ENCODE data around the gene PHACTR1.

The PHACTR1 gene

DNA sequence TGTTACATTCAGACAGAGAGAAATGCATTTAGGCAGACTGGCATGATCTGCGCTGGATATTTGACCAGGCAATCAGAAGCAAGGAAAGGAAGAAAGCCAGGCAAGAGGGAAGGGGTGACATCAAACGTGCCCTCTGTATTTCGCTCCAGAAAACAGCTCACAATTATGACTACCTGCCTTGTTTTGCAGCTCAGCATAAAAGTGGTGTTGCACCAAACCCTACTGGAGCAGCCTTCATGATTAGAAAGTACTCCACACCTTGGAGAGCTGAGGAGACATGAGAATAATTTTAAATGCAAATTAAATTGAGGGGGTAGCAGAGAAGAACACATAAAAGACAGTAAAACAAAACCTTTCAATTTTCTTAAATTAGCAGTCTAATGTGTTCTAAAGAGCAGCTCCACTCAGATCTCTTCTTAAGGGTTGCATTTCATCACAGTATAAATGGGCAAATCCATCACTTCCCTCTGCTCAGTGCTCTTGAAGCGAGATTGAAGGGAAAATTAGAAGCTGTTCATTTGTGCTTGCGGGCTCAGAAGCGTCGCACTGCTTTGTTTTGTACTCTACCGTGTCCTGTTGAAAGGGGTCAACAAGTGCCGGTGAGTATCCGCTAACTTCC lies at the start of gene PHACTR1:
Gene PHACTR1, plus strand, starts transcription at position 470 of the 619 bp plus-strand sequence.
- Histone ChIP-seq H4K20me1 (no peaks in the 10 kb centered on the region), H3K4me2 (no peak within 1 kb of the TSS), H3K27ac (no peak within 1 kb of the TSS), H3K4me1 (no peaks in the 10 kb centered on the region), H3K9me3 (no peaks in the 10 kb centered on the region), H3K27me3 (no peaks in the 10 kb centered on the region), H3K4me3 (no peak within 1 kb of the TSS), H3K36me3 (no peaks in the 10 kb centered on the region), H3K9ac (no peak within 1 kb of the TSS)
- no peak for TF ChIP-seq Cebpa-rat (IDR thresholded peaks at IDR 0.05)

DNA sequence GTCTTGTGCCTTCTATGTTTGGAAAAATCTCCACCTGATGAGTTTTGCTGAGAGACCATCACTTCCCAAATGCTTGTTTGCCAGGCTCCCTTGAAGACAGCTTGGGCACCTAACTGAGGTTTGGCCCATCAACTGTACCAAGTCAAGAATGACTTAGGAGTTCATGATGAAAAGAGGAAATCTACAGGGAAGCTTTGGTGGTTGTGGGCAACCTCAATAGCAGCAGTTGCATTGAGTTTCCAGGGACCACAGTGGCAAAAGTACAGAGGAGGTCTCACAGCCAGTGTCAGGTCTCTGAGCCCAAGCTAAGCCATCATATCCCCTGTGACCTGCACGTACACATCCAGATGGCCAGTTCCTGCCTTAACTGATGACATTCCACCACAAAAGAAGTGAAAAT lies 49.7 kb upstream of the PHACTR1 start:
- Histone ChIP-seq H3K27ac (no peak overlapping the region), H3K9me3 (no peaks in the 10 kb centered on the region), H3K9ac (no peak overlapping the region), H3K4me1 (no peaks in the 10 kb centered on the region), H3K27me3 (no peaks in the 10 kb centered on the region), H3K36me3 (no peaks in the 10 kb centered on the region), H3K4me3 (no peak overlapping the region), H4K20me1 (no peaks in the 10 kb centered on the region), H3K4me2 (no peak overlapping the region; the same call in 1 of the 2 replicates)
- TF ChIP-seq Cebpa-rat (IDR thresholded peaks at IDR 0.05), result no peak

DNA sequence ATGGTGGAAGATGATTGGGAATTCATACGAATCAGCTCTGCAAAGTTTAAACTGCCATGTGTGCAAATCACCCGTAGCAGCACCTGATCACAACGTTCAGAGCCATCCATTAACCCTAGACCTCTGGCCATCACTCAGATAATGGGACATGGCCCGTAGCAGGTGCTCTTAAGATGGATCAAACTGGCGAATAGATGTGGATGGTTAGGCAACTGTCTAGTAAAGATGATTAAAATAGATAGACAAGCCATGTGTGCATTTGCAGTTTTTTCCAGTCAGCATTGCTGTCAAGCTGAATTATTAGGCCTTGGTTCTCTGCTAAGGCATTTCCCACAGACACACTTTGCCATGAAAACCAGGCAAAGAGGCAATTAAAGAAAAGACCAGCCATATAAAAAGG lies 40.6 kb upstream of the PHACTR1 start:
- no peaks in the 10 kb centered on the region for H4K20me1 ChIP-seq
- no peak overlapping the region for H3K27ac ChIP-seq
- no peak overlapping the region for H3K4me2 ChIP-seq
- H3K4me1 ChIP-seq, result peaks cover 8% of the 10 kb centered on the region
- no peaks in the 10 kb centered on the region for H3K36me3 ChIP-seq
- TF ChIP-seq Cebpa-rat (IDR thresholded peaks at IDR 0.05), result no peak
- H3K9ac ChIP-seq, result no peak overlapping the region
- H3K4me3 ChIP-seq, result no peak overlapping the region
- H3K9me3 ChIP-seq, result no peaks in the 10 kb centered on the region
- no peaks in the 10 kb centered on the region for H3K27me3 ChIP-seq

DNA sequence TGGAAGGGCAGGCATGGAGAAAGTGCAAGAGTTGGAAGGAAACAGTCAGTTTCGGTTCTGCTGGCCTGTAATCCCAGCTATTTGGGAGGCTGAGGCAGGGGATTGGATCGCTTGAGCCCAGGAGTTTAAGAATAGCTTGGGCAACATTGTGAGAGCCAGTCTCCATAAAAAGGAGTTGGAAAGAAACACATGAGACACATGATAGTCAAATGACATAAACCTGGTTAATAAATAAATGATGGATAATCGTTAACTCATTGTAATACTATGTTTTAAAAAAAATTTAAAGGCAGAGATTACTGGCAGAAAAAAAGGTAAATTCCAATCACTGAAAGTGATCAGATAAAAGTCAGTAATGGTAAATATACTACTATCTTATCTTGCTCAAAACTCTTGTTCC lies 37.2 kb upstream of the PHACTR1 start:
- TF ChIP-seq Cebpa-rat (IDR thresholded peaks at IDR 0.05), result no peak
- H3K27ac ChIP-seq, result no peak overlapping the region
- H3K4me1 ChIP-seq, result no peaks in the 10 kb centered on the region
- H3K27me3 ChIP-seq, result no peaks in the 10 kb centered on the region
- H3K4me3 ChIP-seq, result no peak overlapping the region
- H3K36me3 ChIP-seq, result no peaks in the 10 kb centered on the region
- no peaks in the 10 kb centered on the region for H4K20me1 ChIP-seq
- no peak overlapping the region for H3K4me2 ChIP-seq
- no peak overlapping the region for H3K9ac ChIP-seq
- no peaks in the 10 kb centered on the region for H3K9me3 ChIP-seq

DNA sequence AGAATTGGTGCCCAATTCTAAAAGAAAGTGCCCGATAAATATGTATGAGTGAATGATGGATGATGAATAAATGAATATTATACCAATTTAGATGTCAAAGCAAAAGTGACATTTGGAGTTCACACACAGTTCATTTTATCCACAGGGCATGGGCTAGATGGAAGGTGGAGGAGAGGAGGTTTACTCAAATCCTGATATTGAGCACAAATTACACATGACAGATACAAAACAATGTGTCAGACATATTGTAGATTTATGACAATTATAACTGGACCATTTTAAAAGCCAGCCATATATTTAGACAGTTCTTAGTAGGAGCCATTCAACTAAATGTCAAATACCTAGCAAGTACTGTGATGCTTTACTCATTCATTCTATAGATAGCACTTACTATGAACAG lies 23.4 kb upstream of the PHACTR1 start:
- H3K4me1 ChIP-seq, result no peaks in the 10 kb centered on the region
- no peak overlapping the region for H3K4me3 ChIP-seq
- no peak overlapping the region for H3K27ac ChIP-seq
- TF ChIP-seq Cebpa-rat (IDR thresholded peaks at IDR 0.05), result no peak
- no peaks in the 10 kb centered on the region for H3K36me3 ChIP-seq
- no peaks in the 10 kb centered on the region for H3K27me3 ChIP-seq
- no peaks in the 10 kb centered on the region for H4K20me1 ChIP-seq
- no peak overlapping the region for H3K4me2 ChIP-seq
- H3K9ac ChIP-seq, result no peak overlapping the region
- H3K9me3 ChIP-seq, result no peaks in the 10 kb centered on the region

DNA sequence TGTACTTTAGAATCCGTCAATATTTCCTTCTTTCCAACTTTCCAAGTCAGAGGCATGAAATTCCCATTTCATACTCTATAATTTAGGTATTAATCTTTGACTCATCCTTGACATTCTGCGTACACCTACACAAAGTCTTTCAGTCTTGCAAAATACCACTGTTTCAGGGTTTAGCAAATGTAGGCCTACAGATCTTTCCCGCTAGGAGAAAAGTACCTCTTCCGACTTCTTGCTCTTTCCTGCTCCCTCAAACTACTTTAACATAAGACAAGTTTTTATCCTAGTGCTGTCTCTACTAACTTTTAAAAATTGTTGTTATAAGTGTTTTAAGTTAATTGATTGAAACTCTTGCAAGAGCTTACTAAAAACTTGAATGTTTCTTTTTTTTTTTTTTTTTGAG lies 18.3 kb upstream of the PHACTR1 start:
- Histone ChIP-seq H3K4me2 (no peak overlapping the region), H3K36me3 (no peaks in the 10 kb centered on the region), H3K27ac (no peak overlapping the region), H3K4me3 (no peak overlapping the region), H3K9me3 (no peaks in the 10 kb centered on the region), H4K20me1 (no peaks in the 10 kb centered on the region), H3K27me3 (no peaks in the 10 kb centered on the region), H3K9ac (no peak overlapping the region), H3K4me1 (no peaks in the 10 kb centered on the region)
- TF ChIP-seq Cebpa-rat (IDR thresholded peaks at IDR 0.05), result no peak

DNA sequence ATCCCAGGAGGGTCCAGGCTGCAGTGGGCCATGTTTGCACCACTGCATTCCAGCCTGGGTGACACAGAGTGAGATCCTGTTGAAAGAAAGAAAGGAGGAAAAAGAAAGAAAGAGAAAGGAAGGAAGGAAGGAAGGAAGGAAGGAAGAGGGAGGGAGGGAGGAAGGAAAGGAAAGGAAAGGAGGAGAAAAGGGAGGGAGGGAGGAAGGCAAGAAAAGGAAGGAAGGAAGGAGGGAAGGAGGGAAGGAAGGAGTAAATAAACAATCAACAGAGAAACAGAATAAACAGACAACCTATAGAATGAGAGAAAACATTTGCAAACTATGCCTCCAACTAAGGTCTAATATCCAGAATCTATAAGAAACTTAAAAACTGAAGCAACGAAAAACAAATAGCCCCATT lies 11.6 kb upstream of the PHACTR1 start:
- no peak overlapping the region for H3K4me3 ChIP-seq
- no peaks in the 10 kb centered on the region for H3K9me3 ChIP-seq
- no peaks in the 10 kb centered on the region for H3K4me1 ChIP-seq
- no peaks in the 10 kb centered on the region for H3K36me3 ChIP-seq
- H3K4me2 ChIP-seq, result no peak overlapping the region
- TF ChIP-seq Cebpa-rat (IDR thresholded peaks at IDR 0.05), result no peak
- no peak overlapping the region for H3K27ac ChIP-seq
- no peaks in the 10 kb centered on the region for H3K27me3 ChIP-seq
- no peaks in the 10 kb centered on the region for H4K20me1 ChIP-seq
- H3K9ac ChIP-seq, result no peak overlapping the region

DNA sequence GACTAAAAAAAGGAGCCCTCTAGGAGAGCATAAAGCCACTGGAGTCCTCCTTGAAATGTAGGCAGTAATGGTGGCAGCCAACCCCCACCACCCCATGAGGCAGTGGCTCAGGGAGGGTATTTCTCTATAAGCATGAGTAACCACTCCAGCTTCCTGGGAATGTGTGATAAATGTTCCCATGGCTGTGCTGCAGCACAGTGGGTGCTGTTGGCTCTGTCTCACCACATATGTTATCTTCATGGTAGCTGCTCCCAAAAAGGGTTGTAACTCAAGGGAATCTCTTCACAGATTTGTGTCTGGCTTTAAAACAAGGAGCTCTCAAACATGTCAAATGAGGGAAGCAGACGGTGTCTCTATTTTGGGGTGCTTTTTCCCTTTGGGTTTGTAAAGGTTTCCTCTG lies 7.5 kb upstream of the PHACTR1 start:
- Histone ChIP-seq H3K9ac (no peak overlapping the region), H3K4me3 (no peak overlapping the region), H3K36me3 (no peaks in the 10 kb centered on the region), H3K9me3 (no peaks in the 10 kb centered on the region), H4K20me1 (no peaks in the 10 kb centered on the region), H3K27ac (no peak overlapping the region), H3K4me1 (no peaks in the 10 kb centered on the region), H3K4me2 (no peak overlapping the region), H3K27me3 (no peaks in the 10 kb centered on the region)
- TF ChIP-seq Cebpa-rat (IDR thresholded peaks at IDR 0.05), result no peak

DNA sequence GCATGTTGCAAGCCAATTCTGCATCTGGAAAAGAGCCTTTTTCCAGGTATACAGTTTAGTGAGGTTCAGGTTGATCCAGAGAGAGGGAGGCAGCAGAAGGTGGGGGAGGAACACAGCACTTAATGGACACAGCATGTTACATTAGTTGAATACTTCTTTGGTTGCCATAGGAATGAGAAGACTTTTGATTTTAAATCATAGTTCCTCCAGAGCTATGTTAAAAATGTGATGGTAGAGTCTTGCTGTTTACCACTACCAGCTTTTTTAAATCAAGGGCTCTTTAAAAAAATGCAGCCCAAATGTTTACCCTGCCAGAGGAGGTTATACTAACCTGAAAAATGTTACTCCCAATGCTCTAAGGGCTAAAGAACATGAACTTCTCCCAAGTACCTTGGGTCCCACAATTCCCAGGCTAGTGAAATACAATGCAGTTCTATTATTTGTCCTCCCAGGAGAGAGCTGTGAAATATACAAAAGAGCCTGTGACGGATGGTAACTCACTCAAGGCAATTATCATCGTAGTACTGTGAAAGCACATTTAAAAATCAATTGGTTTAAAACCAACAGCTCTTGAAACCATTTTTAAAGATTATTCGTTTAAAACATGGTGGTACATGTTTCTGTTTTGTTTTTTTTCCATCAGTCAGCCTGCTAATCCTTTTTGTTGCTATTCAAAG lies 6.9 kb upstream of the PHACTR1 start:
- no peaks in the 10 kb centered on the region for H3K36me3 ChIP-seq
- H3K27me3 ChIP-seq, result no peaks in the 10 kb centered on the region
- no peaks in the 10 kb centered on the region for H3K4me1 ChIP-seq
- H4K20me1 ChIP-seq, result no peaks in the 10 kb centered on the region
- H3K9me3 ChIP-seq, result no peaks in the 10 kb centered on the region
- no peak overlapping the region for H3K9ac ChIP-seq
- H3K4me3 ChIP-seq, result no peak overlapping the region
- H3K4me2 ChIP-seq, result no peak overlapping the region
- TF ChIP-seq Cebpa-rat (IDR thresholded peaks at IDR 0.05), result no peak
- H3K27ac ChIP-seq, result no peak overlapping the region

DNA sequence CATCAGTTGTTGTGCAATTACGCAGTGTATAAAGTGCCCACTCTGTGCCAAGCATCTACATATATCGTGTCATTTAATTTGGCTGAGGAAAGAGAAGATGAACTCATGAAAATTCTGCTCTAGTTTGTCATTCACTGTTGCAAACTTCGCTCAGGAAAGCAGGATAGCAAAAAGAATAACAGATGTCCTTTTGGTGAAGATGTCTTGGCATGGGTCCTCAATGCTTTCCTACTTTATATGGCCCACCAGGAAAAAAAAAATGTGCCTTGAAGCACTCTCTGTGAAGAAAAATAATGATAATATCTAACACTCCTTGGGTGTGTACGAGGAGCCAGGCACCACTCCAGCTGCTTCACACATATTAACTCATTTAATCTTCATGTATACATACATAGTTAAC lies 5.6 kb upstream of the PHACTR1 start:
- no peak overlapping the region for H3K4me3 ChIP-seq
- H3K27me3 ChIP-seq, result no peaks in the 10 kb centered on the region
- no peak for TF ChIP-seq Cebpa-rat (IDR thresholded peaks at IDR 0.05)

More for the DNA sequence above, 5.6 kb upstream of the PHACTR1 start:
- H4K20me1 ChIP-seq, result no peaks in the 10 kb centered on the region
- H3K4me2 ChIP-seq, result no peak overlapping the region
- no peak overlapping the region for H3K27ac ChIP-seq
- H3K36me3 ChIP-seq, result no peaks in the 10 kb centered on the region
- H3K9me3 ChIP-seq, result no peaks in the 10 kb centered on the region
- H3K9ac ChIP-seq, result no peak overlapping the region
- no peaks in the 10 kb centered on the region for H3K4me1 ChIP-seq
